A673 (cell line): Measurements from ENCODE around the gene MEGF8. TPM values are rescaled to one million over a fixed set of nuclear protein-coding genes. Genes with fewer than 3 reads are reported as not detected.

Experiments
- BruUV-seq: library from RNA; stranded (reverse); fragments of 400-500 nt; replicated peaks from 2 replicates; lab custom pipeline; 2021; lab: Mats Ljungman, UMichigan
- CTCF ChIA-PET: fragments of 300-600 bp; sonication (Branson Sonifier 250); formaldehyde crosslinking; loops from one replicate; lab custom pipeline; 2022; ENCODE audit warnings: antibody characterized with exemption; lab: Charles Lee
- POLR2A ChIA-PET: fragments of 300-600 bp; sonication (Branson Sonifier 250); formaldehyde crosslinking; loops from one replicate; lab custom pipeline; 2022; ENCODE audit warnings: antibody characterized with exemption; ENCODE audit not compliant: low non-redundant PET; lab: Charles Lee
- DNase-seq: peaks from one replicate; pipeline ENCODE4 v3.0.0-alpha.2; 2015; ENCODE audit warnings: low spot score
- H3K27ac ChIP-seq: fragments of 200-600 bp; sonication (generic); 2 replicates; pipeline ENCODE4 v1.5.1; 2016; ENCODE audit warnings: mixed run types, low read depth, mild to moderate bottlenecking, mixed read lengths, antibody characterized with exemption, low read length; ENCODE audit not compliant: poor library complexity, severe bottlenecking
- H3K27me3 ChIP-seq: fragments of 200-600 bp; sonication (generic); replicated peaks from 2 replicates; pipeline ENCODE4 v1.6.1; 2017; ENCODE audit warnings: mixed run types, low read depth, mild to moderate bottlenecking, mixed read lengths, antibody characterized with exemption, low read length; ENCODE audit not compliant: insufficient read depth, poor library complexity
- H3K36me3 ChIP-seq: fragments of 200-600 bp; sonication (generic); 2 replicates; pipeline ENCODE4 v1.6.1; 2016; ENCODE audit warnings: mixed run types, mild to moderate bottlenecking, mixed read lengths, antibody characterized with exemption, low read length; ENCODE audit not compliant: insufficient read depth, poor library complexity, severe bottlenecking
- H3K4me1 ChIP-seq: fragments of 200-600 bp; sonication (generic); 2 replicates; pipeline ENCODE4 v1.6.1; 2017; ENCODE audit warnings: mixed run types, mild to moderate bottlenecking, mixed read lengths, antibody characterized with exemption, low read length; ENCODE audit not compliant: insufficient read depth, poor library complexity, severe bottlenecking
- H3K4me3 ChIP-seq: fragments of 200-600 bp; sonication (generic); 2 replicates; pipeline ENCODE4 v1.5.1; 2016; ENCODE audit warnings: low read depth, mixed run types, mild to moderate bottlenecking, mixed read lengths, low read length; ENCODE audit not compliant: poor library complexity, severe bottlenecking
- H3K9me3 ChIP-seq: fragments of 200-600 bp; sonication (generic); 2 replicates; pipeline ENCODE4 v1.6.1; 2016; ENCODE audit warnings: mixed run types, low read depth, mild to moderate bottlenecking, mixed read lengths, antibody characterized with exemption, low read length; ENCODE audit not compliant: poor library complexity, severe bottlenecking
- CTCF ChIP-seq: fragments of 300-800, 200-600 bp; sonication (generic); conservative IDR thresholded peaks from 2 replicates; pipeline ENCODE4 v1.5.1; 2017; ENCODE audit warnings: low read depth, mild to moderate bottlenecking, antibody characterized with exemption, low read length, moderate library complexity, mixed read lengths
- EZH2 ChIP-seq: fragments of 200-600 bp; sonication (generic); IDR thresholded peaks from 2 replicates; pipeline ENCODE4 v1.6.1; 2017; ENCODE audit warnings: borderline replicate concordance, low read depth, mild to moderate bottlenecking, mixed read lengths, antibody characterized with exemption, low read length; ENCODE audit not compliant: poor library complexity, severe bottlenecking
- intact Hi-C: fragments of 100-400 bp; cut with micrococcal nuclease; formaldehyde crosslinking; loops from one replicate; pipeline ENCODE4 v1.10.0; 2022; ENCODE audit not compliant: unreplicated experiment
- total RNA-seq: library from RNA; stranded (reverse); gene quantifications from 2 replicates; pipeline ENCODE4 v1.2.3, GENCODE V29; 2021

MEGF8 gene
- total RNA-seq, 1 experiment from 2014 or later, result 28.5 TPM

GRCh38 chr19:42360787-42361544, 35.5 kb downstream of the MEGF8 start:
- intact Hi-C loops, result no loop called here
- no peak overlapping the region for H3K27ac ChIP-seq
- no peak for DNase-seq
- H3K9me3 ChIP-seq, result peaks cover 5% of the 10 kb centered on the region
- TF ChIP-seq EZH2 (no peak), CTCF (no peak)
- ChIA-PET POLR2A (no interaction called here), CTCF (interaction anchor here (0.6 kb wide), 1 partner anchor 12 kb away, joined by 3 read pairs; no protein-coding TSS in a partner anchor)
- H3K4me1 ChIP-seq, result no peaks in the 10 kb centered on the region
- BruUV-seq, result no TSS peak
- H3K4me3 ChIP-seq, result no peak overlapping the region
- peaks cover 18% of the 10 kb centered on the region for H3K36me3 ChIP-seq
- no peaks in the 10 kb centered on the region for H3K27me3 ChIP-seq

GRCh38 chr19:42361545-42361910, 36.1 kb downstream of the MEGF8 start:
- no peaks in the 10 kb centered on the region for H3K4me1 ChIP-seq
- no peak for DNase-seq
- no peak overlapping the region for H3K4me3 ChIP-seq
- ChIA-PET POLR2A (no interaction called here), CTCF (interaction anchor here (0.6 kb wide), 1 partner anchor 12 kb away, joined by 3 read pairs; no protein-coding TSS in a partner anchor)
- no peak overlapping the region for H3K27ac ChIP-seq
- TF ChIP-seq CTCF (no peak), EZH2 (no peak)
- intact Hi-C loops, result no loop called here
- no TSS peak for BruUV-seq
- peaks cover 17% of the 10 kb centered on the region for H3K36me3 ChIP-seq
- H3K9me3 ChIP-seq, result peaks cover 5% of the 10 kb centered on the region
- H3K27me3 ChIP-seq, result no peaks in the 10 kb centered on the region

- ChIA-PET POLR2A (no interaction called here), CTCF (no interaction called here)
- Histone ChIP-seq H3K36me3 (peaks cover 13% of the 10 kb centered on the region), H3K27ac (no peak overlapping the region), H3K9me3 (peaks cover 5% of the 10 kb centered on the region), H3K27me3 (no peaks in the 10 kb centered on the region), H3K4me3 (no peak overlapping the region), H3K4me1 (no peaks in the 10 kb centered on the region)
- DNase-seq, result no peak
- no TSS peak for BruUV-seq
- intact Hi-C loops, result no loop called here
- TF ChIP-seq EZH2 (no peak), CTCF (no peak)
These were observed 36.9 kb downstream of the MEGF8 start for GRCh38 chr19:42362342-42362741.
